Hindlimb muscle (tissue), 1 donor: ENCODE results near the gene KRTAP10-1. TPM values are rescaled to one million over a fixed set of nuclear protein-coding genes. Genes with fewer than 3 reads are reported as not detected.
"Not testable (repeated sequence)": the region's sequence is repeated elsewhere in the genome, so short reads cannot be mapped to it uniquely, and the experiment has no call there.

Experiments used
- DNase-seq: peaks from one replicate; pipeline ENCODE4 v3.0.0-alpha.2; 2013
- polyA plus RNA-seq: library from polyadenylated mRNA; unstranded; fragments of 120-200 nt; gene quantifications from one replicate; pipeline ENCODE4 v1.2.1, GENCODE V29; 2013; ENCODE audit not compliant: insufficient read length

KRTAP10-1 gene
- polyA plus RNA-seq, 1 donor: not detected

DNA sequence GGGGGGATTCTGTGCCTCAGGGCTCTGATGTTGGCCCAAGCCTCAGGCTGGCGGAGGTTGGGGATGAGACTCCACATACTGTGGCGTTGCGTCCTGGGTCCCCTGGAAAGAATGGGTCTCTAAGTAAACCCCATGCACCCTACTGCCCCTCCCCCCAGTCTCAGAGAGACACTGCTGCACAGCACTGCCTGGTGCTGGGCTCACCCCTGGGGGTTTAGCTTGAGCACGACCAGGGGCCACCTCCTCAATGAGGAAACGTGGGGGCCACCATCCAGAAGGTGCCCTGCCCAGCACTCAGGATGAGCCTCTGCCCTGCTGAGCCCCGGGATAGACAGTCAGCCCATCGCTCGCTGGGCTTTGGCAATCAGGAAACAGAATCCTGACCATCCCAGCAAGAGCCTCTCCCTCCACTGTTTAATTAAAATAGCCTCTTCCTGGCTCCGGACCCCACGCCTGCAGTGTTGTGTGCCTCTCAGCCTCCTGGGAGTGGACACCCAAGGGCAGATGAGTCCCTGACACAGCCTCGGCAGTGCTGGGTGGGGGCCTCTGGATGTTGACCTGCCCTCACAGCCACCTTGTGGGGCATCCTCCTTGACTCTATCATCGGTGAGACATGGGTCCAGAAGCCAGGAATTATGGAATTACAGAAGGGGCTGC, 30.0 kb upstream of the KRTAP10-1 start:
- DNase-seq: no peak

- DNase-seq: no peak
These were observed 28.9 kb upstream of the KRTAP10-1 start for GRCh38 chr21:44568667-44569556.

GRCh38 chr21:44568261-44568660, 28.3 kb upstream of the KRTAP10-1 start:
- DNase-seq: no peak

- DNase-seq: no peak
These were observed 27.6 kb upstream of the KRTAP10-1 start for GRCh38 chr21:44567481-44568171.

DNA sequence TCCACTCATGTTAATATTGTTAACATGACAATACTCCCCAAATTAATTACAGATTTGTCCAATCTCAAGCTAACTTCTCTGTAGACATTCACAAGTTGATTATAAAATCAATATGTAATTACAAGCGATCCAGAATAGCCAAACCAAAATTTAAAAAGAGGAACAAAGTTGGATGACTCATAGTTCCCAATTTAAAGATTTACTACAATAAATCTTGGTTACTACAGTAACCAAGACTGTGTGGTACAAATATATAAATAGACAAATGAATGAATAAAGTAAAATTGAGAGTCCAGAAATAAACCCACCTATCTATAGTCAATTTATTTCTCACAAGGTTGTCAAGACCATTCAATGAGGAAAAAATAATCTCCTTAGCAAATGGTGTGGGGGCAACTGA, 26.4 kb upstream of the KRTAP10-1 start:
- no peak for DNase-seq

DNA sequence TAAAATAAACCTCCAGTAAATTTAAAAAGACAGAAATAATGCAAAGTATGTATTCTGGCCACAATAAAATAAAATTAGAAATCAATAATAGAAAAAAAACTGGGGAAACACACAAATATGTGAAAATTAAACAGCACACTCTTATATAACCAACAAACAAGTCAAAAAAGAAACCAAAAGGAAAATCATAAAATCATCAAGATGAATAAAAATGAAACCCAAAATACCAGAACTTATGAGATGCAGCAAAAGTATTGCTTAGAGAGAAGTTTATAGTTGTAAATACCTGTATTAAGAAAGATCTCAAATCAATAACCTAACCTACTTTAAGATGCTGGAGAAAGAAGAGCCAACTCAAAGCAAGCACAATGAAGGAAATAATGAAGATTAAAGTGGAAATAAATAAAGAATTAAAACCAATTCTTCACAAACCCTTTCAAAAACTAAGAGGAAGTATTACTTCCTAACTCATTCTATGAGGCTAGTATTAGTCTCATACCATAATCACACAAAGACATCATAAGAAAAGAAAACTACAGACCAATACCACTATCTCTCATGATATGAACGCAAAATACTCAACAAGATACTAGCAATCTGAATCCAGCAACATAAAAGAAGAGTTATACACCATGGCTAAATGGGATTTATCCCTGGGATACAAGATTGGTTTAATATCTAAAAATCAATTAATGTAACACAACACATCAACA, 25.0 kb upstream of the KRTAP10-1 start:
- no peak for DNase-seq

DNA sequence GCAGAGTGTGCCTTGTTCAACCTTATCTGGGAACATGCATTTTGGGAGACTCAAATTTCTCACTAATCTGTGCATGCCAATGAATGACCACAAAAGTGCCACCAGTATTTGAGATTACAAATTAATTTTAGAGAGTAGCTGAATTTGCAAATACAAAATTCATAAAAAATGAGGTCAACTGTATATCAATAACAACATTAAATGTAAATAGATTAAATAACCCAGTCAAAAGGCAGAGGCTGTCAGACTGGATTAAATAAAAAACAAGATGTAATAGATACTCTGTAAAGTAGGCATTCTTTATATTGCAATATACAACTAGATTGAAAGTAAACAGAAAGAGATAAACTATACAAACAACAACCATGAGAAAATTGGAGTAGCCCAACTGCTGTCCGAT, 24.1 kb upstream of the KRTAP10-1 start:
- no peak for DNase-seq

- no peak for DNase-seq
These were observed 18.7 kb upstream of the KRTAP10-1 start, which contains the start of gene KRTAP10-3 for GRCh38 chr21:44558695-44559094. TSS of gene KRTAP10-3 (minus strand) at chr21:44558795. CDS start at chr21:44558715, 80 bp downstream.

- not testable (repeated sequence) for DNase-seq
These were observed 18.3 kb upstream of the KRTAP10-1 start for GRCh38 chr21:44558329-44558675.

DNA sequence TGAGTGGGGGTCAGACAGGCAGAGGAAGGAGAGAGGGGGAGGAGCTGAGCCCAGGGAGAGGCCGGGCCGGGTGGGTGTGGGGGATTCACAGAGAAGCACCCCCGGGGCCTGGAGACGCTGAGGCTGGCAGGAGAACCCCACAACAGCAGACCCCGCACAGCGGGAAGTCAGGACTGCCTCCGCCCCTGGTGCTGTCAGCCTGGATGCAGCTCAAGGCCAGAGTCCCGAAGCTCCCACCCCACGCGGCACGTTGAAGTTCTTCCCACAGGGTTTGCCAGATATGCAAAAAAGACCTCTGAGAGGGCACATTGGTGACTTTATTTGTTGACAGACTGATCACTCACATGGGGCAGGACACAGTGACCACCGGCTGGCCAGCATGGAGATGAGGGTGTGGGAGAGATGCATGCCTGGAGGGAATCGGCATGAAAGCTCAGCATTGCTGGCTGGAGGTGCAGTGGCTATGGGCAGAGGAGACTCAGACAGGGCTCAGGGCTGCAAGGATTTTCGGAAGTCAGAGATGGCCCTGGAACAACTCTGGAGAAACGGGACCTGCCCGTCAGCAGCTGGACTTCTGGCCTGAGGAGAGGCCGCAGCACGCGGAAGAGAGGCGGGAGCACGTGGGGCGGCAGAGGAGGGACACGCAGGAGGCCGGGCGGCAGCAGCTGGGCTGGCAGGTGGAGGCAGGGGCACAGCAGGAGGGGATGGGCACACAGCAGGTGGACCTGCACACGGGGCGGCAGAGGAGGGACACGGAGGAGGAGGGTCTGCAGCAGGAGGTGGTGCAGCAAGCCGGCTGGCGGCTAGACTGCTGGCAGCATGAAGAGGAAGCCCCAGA, 17.7 kb upstream of the KRTAP10-1 start:
- DNase-seq: no peak

DNA sequence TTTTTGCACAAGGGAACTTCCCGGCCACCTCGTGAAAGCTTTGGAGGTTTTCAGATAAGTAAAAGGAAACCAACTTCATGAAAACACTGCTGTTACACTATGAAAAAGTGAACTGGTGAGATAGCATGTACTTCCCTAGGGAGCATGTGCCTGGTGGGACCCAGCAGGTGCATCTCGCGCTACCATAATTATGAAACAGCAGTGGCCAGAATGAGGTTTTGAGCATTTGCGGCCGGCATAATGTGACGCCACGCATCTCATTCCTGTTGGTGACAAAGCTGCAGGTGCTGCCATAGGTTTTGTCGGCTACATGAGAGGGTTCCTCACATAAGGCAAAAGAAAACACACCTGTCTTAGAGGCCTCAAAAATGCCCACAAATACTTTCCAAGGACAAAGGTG, 16.9 kb upstream of the KRTAP10-1 start:
- no peak for DNase-seq

DNA sequence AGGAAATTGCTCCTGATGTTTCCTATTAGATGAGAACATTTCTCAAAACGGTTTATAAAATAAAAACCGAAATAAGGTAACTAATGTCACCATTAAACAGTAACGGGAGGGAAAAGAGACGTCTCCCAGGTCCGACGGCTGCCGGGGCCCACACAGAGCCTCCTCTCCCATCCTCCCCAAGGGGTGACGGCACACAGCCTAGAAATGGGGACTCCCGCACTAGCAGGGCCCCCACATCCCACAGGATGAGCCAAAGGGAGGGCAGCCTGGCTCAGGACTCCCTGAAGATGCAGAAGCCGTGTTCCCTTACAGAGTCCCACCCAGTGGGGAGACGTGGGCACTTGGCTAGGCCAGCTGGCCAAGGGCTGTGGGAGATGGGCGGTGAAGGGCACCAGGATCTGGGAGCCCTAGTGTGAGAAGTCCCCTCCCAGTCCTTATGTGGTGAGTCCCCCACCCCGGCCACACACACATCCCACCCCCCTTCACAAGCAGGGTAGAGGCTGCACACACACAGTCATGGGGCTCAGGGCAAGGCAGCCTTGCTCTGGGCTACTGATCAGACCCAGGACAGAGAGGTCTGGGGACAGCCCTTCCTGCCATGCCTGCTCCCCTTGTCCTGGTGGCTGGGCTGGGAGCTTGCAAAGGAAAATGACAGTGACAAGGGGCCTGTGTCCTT, 15.3 kb upstream of the KRTAP10-1 start:
- DNase-seq: no peak

DNA sequence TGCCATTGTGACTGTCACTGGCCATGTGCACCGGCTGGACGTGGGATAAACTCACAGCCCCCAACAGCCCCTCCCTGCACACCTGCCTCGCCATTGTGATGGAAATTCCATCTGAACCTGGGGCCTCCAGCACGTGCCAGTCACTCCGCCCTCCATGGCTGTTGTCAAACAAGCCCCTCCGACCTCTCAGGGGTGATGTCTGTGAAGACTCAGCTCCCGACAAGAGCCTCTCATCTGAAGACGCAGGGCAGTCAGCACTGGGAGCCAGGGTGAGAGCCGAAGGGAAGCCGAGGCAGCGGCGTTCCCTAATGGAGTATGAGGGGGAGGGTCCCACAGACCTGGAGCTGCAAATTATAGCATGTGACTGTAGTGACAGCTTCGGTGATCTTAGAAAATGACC, 12.7 kb upstream of the KRTAP10-1 start:
- DNase-seq: no peak

GRCh38 chr21:44552136-44552535, 12.1 kb upstream of the KRTAP10-1 start:
- no peak for DNase-seq

DNA sequence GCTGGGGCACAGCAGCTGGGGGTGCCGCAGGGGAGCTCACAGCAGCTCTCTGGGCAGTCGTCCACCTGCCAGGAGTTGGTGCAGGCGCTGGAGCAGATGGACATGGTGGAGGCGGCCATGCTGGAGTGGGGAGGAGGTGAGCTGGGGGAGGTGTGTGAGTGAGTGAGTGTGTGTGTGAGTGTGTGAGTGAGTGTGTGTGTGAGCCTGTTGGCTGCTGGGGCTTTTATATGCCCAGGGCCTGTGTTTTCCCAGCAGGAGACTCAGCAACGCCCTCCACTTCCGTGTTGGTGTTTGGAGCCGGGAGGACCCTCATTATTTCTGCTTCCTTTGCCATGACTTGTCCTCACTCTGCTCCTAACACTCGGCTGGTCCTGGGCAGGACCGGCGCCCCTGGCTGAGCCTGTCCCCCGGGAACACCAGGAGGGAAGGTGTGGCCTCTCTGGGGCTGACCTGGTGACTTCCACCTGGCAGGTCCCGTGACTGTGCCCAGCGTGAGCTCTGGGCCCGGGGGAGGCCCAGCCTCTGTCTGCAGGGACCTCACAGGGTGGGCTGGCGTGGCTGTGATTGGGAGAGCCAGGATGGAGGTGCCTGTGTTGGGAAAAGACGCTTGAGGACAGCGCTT, 11.5 kb upstream of the KRTAP10-1 start, which contains the start of gene KRTAP10-2:
TSS of gene KRTAP10-2 (minus strand) at position 166 of the 622 bp plus-strand sequence. CDS start at position 119, 47 bp downstream.
- no peak for DNase-seq

DNA sequence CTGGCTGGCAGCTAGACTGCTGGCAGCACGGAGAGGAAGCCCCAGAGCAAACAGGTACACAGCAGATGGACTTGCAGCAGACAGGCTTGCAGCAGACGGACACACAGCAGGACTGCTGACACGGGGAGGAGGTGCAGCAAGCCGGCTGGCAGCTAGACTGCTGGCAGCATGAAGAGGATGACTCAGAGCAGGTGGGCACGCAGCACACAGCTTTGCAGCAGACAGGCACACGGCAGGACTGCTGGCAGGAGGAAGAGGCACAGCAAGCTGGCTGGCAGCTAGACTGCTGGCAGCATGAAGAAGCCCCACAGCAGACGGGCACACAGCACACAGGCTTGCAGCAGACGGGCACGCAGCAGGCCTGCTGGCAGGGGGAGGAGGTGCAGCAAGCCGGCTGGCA, 10.8 kb upstream of the KRTAP10-1 start:
- DNase-seq: no peak

- not testable (repeated sequence) for DNase-seq
These were observed 10.3 kb upstream of the KRTAP10-1 start for GRCh38 chr21:44550285-44550684.

GRCh38 chr21:44549525-44550211, 9.7 kb upstream of the KRTAP10-1 start:
- no peak for DNase-seq

DNA sequence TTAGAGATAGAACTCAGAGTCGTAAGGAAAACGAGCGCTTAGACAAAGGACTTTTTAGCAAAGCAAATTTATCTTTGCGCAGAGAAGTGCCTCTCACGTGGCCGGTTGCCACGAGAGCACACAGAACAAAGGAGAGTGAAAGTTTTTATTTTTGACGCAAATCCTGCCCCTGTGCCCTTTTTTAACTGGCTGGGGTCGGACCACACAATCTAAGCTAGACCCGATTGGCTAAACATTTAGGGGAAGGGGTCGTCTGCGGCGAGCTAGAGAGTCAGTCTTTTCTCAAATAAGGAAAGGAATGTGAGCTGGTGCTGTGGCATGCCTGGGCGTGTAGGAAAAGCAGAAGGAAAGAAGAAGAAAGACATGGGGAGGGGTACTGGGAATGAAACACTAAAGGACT, 8.9 kb upstream of the KRTAP10-1 start:
- DNase-seq: no peak

DNA sequence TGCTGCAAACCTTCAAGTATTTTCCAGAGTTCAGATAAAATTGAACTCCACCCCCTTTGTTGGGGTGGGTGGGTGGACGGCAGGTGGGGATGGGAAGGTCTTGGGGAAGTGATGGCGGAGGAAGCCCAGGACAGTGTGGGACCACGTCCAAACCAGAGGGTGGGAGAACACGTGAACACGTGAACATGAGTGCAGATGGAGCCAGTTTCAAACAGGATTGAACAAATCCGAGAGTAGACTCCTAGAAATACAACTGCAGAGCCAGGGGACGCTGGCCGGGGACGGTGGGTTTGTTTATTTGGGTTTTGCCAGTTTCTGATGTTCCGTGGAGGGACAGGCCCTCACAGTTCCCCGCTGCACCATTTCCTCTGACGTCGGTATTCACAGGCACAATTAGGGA, 8.4 kb upstream of the KRTAP10-1 start:
- DNase-seq: no peak
